NCI-H774 (cell line): ENCODE results near the gene LDLRAD4.

ENCODE experiments used
- DNase-seq: peaks from one replicate; lab custom pipeline; 2025; lab: John Stamatoyannopoulos, UW

The LDLRAD4 gene

GRCh38 chr18:13514558-13514957 is 296.0 kb downstream of the LDLRAD4 start:
- DNase-seq, result no peak

DNA sequence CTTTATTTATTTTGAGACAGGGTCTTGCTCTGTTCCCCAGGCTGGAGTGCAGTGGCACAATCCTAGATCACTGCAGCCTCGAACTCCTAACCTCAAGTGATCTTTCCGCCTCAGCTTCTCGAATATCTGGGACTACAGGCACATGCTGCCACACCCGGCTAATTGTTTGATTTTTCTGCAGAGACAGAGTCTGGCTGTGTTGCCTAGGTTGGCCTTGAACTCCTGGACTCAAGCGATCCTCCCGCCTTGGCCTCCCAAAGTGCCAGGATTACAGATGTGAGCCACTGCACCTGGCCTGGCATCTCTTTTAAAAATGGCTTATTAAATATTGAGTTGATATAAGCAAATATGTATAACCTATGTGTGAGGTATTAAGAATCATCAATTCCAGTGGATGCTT is 298.3 kb downstream of the LDLRAD4 start:
- no peak for DNase-seq

GRCh38 chr18:13517369-13517768 is 298.8 kb downstream of the LDLRAD4 start:
- no peak for DNase-seq

- DNase-seq, result no peak
These were observed 299.8 kb downstream of the LDLRAD4 start for GRCh38 chr18:13518382-13518781.

DNA sequence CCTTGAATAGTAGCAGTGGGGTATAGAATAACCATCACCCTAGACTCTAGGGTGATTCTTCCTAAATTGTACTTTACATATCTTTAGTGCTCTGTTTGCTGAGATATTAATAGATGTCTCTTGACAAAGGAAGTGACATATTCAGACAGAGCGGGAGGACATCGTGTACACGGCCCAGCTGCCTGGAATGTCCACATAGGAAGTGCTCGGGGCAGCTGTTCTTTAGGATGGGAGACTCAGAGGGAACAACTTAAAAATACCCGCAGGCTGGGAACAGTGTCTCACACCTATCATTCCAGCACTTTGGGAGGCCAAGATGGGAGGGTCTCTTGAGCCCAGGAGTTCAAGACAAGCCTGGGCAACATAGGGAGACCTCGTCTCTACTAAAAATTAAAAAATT is 301.7 kb downstream of the LDLRAD4 start:
- DNase-seq, result no peak

- DNase-seq, result no peak
These were observed 302.2 kb downstream of the LDLRAD4 start for GRCh38 chr18:13520741-13521140.

DNA sequence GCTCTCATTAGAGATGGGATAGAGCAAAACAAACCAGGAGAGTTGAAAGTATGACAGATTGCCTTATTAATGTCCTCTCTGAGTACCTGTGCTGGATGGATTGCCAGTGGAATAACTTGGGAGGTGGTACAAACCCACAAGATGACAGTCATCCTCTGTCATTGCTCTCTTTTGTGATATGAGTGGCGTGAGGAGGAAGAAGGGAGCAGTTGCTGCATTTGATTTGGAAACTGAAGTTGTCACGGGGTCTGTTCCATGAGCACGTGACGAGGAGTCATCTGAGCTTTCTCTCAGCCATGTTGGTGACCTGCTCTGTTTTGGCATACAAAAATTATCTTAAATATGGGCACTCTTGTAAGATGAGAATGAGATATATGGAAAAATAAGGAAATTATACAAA is 302.9 kb downstream of the LDLRAD4 start:
- DNase-seq, result no peak

- no peak for DNase-seq
These were observed 303.7 kb downstream of the LDLRAD4 start for GRCh38 chr18:13522256-13522655.

GRCh38 chr18:13522861-13523660 is 304.5 kb downstream of the LDLRAD4 start:
- no peak for DNase-seq

DNA sequence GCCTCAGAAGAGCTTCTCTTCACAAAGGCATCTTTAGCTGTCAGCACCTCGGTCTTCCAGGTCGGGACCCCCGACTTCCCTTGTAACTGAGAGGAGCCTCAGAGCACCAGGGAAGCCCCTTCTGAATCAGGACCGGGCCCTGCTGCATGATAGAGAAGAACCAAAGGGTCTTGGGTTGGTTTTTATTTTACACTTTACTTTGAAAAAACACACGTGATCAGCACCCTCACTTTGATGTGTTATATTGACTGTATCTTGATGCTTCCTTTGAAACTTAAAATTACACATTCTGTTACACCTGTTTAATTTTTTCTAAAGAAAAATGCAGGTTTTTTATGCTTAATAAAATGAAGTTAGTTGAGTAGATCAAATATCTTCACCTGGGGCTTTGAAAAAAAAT is 305.5 kb downstream of the LDLRAD4 start:
- no peak for DNase-seq

GRCh38 chr18:13524811-13525210 is 306.3 kb downstream of the LDLRAD4 start:
- DNase-seq, result no peak

DNA sequence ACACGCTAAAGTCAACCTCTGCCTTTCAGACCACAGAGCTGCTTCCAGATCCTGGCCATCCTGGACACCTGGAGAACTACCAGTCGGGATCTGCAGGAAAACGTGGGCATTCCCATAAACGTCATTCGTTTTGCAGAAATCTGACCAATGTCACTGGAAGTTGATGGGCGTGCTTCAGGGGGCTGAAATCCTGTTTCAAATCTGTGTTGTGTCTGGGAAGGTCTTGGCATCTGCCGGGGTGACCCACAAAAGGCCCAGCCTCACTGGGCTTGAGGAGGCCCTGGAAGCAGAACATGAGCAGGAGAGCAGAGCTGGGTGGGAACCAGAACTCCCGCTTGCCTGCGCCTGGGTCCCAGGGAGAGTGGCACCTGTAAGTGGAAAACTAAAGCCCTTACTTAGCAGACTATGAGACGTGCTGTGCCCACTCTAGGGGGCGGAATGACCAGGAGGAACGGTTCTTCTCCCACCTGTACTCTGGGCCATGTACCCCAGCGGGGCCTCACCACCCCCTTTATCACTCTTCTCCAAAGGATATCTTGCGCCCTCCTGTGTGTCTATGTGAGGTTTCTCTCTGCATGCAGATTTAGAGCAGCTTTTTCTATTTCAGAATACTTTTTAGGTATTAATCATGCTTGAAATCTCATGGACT is 306.9 kb downstream of the LDLRAD4 start:
- DNase-seq, result no peak

DNA sequence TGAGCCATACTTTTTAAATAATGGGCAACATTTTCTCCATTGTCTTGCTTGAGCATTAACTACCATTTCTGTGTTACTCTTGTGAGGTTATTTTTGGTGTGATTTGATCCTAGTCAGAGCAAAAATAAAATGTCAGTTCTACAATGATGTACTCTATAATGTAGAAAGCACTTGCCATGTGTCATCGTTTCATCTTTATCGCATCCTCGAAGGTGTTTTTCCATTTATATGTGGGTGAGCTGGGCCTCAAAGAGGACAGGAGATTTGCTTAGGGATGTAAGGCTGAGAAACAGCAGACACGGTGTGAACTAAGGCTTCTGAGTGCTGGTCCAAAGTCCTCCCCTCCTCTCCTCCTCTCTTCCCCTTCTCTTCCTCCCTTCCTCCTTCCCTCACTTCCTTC is 308.0 kb downstream of the LDLRAD4 start:
- no peak for DNase-seq

- no peak for DNase-seq
These were observed 308.7 kb downstream of the LDLRAD4 start for GRCh38 chr18:13527256-13527655.

- DNase-seq, result no peak
These were observed 309.2 kb downstream of the LDLRAD4 start for GRCh38 chr18:13527730-13528129.

- no peak for DNase-seq
These were observed 310.3 kb downstream of the LDLRAD4 start for GRCh38 chr18:13528739-13529392.

- DNase-seq, result no peak
These were observed 311.7 kb downstream of the LDLRAD4 start for GRCh38 chr18:13530033-13530878.

DNA sequence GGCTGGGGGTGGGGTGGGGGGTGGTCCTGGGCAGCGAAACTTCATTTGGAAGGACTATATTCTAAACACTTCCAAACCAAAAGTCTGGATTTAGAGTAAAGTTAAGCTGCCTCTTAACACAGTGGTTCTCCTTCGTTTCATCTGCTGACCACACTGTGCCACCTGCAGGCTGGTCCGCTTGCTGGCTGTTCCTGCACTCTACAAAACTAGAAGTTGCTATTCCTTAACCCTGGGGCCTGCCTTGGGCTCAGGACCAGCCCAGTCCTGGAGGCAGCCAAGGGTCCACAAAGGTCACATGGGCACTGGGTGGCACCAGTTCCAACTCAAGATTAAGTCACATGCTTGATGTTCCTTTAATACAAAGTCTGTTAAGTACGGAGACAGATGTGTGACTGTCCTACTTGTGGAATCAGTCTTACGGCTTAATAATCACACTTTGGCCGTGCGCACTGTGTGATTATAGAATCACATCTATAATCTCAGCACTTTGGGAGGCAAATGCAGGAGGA is 312.4 kb downstream of the LDLRAD4 start:
- no peak for DNase-seq

DNA sequence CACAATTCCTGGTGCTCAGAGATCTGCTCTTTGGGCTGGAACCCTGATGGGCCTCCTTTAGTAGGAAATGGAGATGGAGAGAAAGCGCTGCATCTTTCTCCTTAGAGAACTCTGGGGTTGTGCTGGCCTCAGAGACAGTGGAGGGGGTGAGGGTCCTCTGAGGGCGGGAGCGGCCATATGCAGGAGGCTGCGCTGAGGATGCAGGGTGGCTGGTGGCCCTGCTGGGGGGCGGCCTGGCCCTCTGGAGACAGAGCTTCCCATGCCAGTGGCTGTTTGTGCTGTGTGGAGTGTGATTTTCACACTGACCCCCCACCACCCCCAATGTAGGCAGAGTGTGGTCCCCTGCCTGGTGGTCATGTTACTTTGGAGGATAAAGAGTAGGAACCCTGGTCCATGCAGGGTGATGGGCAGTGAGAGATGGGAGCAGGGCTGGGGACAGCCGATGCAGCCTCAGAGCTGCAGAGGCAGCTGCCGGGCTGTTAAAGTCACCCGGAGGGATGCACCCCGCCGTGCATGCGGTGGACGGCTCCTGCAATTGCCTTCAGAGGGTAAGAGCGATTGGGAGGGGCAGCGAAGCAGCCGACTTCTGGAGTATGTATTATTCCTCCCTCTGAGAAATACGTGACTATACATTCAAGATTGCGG is 313.2 kb downstream of the LDLRAD4 start:
- no peak for DNase-seq

DNA sequence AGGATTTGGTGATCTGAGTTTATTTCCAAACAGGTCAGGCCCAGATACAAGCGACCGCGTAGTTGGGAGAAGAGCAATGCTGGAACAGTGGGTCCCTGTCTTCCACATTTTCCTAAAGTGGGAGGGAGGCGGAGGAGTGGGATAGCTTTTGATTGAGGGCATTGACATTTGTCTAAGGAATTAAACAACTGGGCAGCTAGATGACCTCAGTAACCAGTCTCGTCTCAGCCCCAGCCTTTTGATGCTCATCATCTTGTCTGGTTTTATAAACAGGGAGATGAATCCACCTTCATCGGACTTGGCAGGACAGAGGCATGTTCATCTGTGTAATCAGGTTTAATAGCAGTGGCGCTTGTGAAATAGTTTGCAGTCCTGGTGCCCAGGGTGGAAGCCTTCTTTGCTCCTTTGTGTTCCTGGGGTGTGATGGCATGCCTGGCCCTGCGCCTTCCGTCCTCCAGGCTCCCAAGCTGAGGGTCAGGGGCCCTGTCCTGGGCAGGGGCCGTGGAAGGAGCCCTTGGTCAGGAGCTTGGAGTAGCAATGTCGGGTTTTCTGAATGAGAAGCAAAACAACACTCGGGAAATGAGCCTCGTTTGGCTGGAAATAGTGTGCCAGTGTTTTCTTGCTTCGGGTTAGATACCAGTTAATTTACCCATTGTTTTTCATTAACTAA is 314.0 kb downstream of the LDLRAD4 start:
- DNase-seq, result no peak

DNA sequence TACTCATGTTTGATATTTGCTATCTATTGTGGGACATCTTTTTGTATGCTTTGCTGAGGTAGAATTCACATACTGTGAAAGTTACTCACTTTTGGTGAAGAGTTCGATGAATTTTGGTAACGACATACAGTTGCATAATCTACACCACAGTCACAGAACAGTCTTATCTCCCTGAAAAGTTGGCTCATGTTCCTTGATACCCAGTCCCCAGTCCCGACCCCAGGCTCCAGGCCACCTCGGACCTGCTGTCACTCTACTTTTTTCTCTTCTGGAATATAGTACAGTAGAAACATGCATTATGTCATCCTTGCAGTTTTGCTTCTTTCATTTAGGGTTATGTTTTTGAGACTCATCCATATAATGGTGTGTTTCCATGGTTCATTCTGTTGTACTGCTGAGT is 316.1 kb downstream of the LDLRAD4 start:
- DNase-seq, result no peak
